B cell (primary cell): ENCODE results near the gene NBPF20.
"Not testable (repeated sequence)": the region's sequence is repeated elsewhere in the genome, so short reads cannot be mapped to it uniquely, and the experiment has no call there.

ENCODE experiments used
- EZH2 ChIP-seq: IDR thresholded peaks from 2 replicates; pipeline ENCODE4 v1.6.1; 2012; ENCODE audit warnings: borderline replicate concordance, low read depth, mild to moderate bottlenecking, moderate library complexity, low read length; ENCODE audit not compliant: insufficient read depth, poor library complexity, severe bottlenecking
- TF ChIP-seq, protein P1 (sequence below): fragments of 200-600 bp; IDR thresholded peaks from one replicate; pipeline ENCODE4 v1.8.0; 2022; ENCODE audit warnings: antibody characterized with exemption, mild to moderate bottlenecking

DNA sequence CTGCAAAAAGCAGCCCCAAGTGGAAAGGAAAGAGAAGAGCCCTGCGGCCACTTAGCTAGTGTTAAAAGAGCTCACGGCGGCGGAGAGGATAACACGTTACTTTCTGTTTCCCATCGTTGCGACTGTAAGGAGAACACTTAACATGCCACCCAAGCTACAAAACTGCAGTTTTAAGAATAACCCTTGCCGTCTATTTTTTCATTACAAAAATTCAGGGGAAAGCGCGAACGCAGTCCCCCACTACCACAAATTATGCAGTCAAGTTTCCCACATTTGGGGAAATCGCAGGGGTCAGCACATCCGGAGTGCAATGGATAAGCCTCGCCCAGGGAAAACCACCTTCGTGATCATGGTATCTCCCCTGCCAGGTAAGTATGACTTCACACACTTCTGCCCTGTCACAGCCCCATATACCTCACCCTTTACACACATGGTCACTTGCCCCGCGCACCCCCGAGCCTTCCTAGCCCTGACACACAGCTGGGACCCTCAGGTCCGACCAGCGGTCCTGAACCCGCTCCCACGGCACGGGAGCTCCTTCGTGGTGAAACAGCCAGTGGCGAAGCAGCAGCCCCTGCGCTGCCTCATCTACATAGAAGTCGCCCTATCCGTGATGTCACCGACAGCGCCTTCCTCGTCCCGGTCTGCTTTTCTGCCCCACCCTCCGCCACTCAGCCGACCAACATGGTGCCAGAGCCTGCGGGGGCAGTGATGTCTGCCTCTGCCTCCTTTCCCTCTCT lies 40.2 kb upstream of the NBPF20 start:
- TF ChIP-seq, protein P1, sequence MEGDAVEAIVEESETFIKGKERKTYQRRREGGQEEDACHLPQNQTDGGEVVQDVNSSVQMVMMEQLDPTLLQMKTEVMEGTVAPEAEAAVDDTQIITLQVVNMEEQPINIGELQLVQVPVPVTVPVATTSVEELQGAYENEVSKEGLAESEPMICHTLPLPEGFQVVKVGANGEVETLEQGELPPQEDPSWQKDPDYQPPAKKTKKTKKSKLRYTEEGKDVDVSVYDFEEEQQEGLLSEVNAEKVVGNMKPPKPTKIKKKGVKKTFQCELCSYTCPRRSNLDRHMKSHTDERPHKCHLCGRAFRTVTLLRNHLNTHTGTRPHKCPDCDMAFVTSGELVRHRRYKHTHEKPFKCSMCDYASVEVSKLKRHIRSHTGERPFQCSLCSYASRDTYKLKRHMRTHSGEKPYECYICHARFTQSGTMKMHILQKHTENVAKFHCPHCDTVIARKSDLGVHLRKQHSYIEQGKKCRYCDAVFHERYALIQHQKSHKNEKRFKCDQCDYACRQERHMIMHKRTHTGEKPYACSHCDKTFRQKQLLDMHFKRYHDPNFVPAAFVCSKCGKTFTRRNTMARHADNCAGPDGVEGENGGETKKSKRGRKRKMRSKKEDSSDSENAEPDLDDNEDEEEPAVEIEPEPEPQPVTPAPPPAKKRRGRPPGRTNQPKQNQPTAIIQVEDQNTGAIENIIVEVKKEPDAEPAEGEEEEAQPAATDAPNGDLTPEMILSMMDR, result not testable (repeated sequence)
- not testable (repeated sequence) for TF ChIP-seq EZH2
